DOHH2 (cell line): ENCODE measurements around the gene GBA2.

Source experiments
- CTCF ChIP-seq: fragments of 200-600 bp; sonication (generic); IDR thresholded peaks from one replicate; pipeline ENCODE4 v1.5.1; 2014; ENCODE audit warnings: antibody characterized with exemption, mild to moderate bottlenecking, low read depth, low read length; ENCODE audit not compliant: poor library complexity, severe bottlenecking
- EZH2phosphoT487 ChIP-seq: fragments of 200-600 bp; sonication (generic); IDR thresholded peaks from 2 replicates; pipeline ENCODE4 v1.6.1; 2017; ENCODE audit warnings: borderline replicate concordance, mild to moderate bottlenecking, antibody characterized with exemption, low read length, moderate library complexity, mixed read lengths

- TF ChIP-seq CTCF (no peak), EZH2phosphoT487 (no peak)
Observed at GRCh38 chr9:35743880-35744518, 5.0 kb downstream of the GBA2 start.
